K562 (cell line): ENCODE results near the gene NLRP6.

Experiments
- BCOR ChIP-seq: fragments of 450-650 bp; IDR thresholded peaks from 2 replicates; pipeline ENCODE4 v1.6.1; 2016
- DPF2 ChIP-seq: fragments of 450-650 bp; IDR thresholded peaks from 2 replicates; pipeline ENCODE4 v1.6.1; 2016
- NFIC ChIP-seq: fragments of 450-650 bp; IDR thresholded peaks from 2 replicates; pipeline ENCODE4 v1.6.1; 2017; ENCODE audit warnings: mild to moderate bottlenecking, inconsistent platforms
- NFXL1 ChIP-seq: fragments of 450-650 bp; formaldehyde crosslinking; IDR thresholded peaks from 2 replicates; pipeline ENCODE4 v1.4.0; 2021; ENCODE audit warnings: mild to moderate bottlenecking
- PRPF4 ChIP-seq: fragments of 200-400 bp; formaldehyde crosslinking; IDR thresholded peaks from one replicate; pipeline ENCODE4 v1.6.1; 2017; ENCODE audit warnings: low read length, low read depth, mild to moderate bottlenecking; ENCODE audit not compliant: insufficient read depth, poor library complexity, severe bottlenecking
- SMAD4 ChIP-seq: fragments of 250-450 bp; sonication (Bioruptor Pico); conservative IDR thresholded peaks from 2 replicates; pipeline ENCODE4 v1.8.0; 2021; ENCODE audit warnings: inconsistent platforms, mild to moderate bottlenecking, moderate library complexity
- ZNF232 ChIP-seq: sonication (generic); formaldehyde crosslinking; IDR thresholded peaks from 2 replicates; pipeline ENCODE4 v1.8.0; 2022; ENCODE audit warnings: mild to moderate bottlenecking, missing genetic modification reagents
- ZNF384 ChIP-seq: IDR thresholded peaks from 2 replicates; pipeline ENCODE4 v1.6.1; 2012; ENCODE audit warnings: low read depth, low read length, improper control_type of control experiment
- TF ChIP-seq, protein P1 (sequence below): IDR thresholded peaks from 2 replicates; pipeline ENCODE4 v1.6.1; 2016; ENCODE audit warnings: missing genetic modification characterization, missing compliant biosample characterization
- TF ChIP-seq, protein P2 (sequence below), 3 experiments: IDR thresholded peaks in 2 of 3; conservative IDR thresholded peaks in 1 of 3; 2 replicates each; pipeline ENCODE4 v1.5.1; 2011 to 2012; ENCODE audit warnings: low read length in 3 of 3, mild to moderate bottlenecking in 3 of 3, control low read depth in 2 of 3, improper control_type of control experiment in 1 of 3, inconsistent platforms in 1 of 3, low read depth in 1 of 3, mixed read lengths in 1 of 3, moderate library complexity in 1 of 3; ENCODE audit not compliant: insufficient read depth in 2 of 3
- TF ChIP-seq, protein P3 (sequence below): fragments of 250-450 bp; sonication (Bioruptor Pico); IDR thresholded peaks from 2 replicates; pipeline ENCODE4 v1.4.0; 2020; ENCODE audit warnings: mild to moderate bottlenecking, moderate library complexity, borderline replicate concordance

DNA sequence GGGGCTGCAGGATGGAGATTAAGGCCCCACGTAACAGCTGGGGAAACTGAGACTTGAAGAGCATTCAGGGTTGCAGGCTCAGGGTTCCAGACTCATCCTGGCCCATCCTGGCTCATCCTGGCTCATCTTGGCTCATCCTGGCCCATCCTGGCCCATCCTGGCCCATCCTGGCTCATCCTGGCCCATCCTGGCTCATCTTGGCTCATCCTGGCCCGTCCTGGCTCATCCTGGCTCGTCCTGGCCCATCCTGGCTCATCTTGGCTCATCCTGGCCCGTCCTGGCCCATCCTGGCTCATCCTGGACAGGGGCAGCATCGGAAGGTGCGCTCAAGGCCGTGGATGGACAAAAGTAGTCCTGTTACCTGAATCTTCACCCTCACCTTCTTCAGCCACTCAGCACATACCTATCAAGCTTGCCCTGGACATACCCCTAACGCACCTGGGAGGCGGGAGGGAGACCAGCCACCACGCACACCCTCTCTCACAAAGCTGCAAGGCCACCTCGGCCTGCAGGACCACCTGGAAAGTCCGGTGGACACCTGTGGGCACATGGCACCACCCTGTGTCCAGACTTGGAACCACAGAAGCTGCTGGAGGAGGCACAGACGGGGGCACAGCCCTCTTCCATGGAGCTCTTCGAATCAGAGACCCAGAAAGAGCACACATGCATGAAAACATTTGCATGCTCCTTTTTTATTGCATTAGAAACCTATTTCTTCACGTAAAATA is 20.3 kb upstream of the NLRP6 start:
- TF ChIP-seq DPF2 (no peak), ZNF384 (no peak), BCOR (no peak), NFXL1 (no peak), NFIC (no peak), ZNF232 (CRISPR knock-in tag) (no peak), SMAD4 (CRISPR knock-in tag) (no peak), PRPF4 (no peak)
- TF ChIP-seq, protein P1, sequence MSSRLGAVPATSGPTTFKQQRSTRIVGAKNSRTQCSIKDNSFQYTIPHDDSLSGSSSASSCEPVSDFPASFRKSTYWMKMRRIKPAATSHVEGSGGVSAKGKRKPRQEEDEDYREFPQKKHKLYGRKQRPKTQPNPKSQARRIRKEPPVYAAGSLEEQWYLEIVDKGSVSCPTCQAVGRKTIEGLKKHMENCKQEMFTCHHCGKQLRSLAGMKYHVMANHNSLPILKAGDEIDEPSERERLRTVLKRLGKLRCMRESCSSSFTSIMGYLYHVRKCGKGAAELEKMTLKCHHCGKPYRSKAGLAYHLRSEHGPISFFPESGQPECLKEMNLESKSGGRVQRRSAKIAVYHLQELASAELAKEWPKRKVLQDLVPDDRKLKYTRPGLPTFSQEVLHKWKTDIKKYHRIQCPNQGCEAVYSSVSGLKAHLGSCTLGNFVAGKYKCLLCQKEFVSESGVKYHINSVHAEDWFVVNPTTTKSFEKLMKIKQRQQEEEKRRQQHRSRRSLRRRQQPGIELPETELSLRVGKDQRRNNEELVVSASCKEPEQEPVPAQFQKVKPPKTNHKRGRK: no peak
- TF ChIP-seq, protein P2, sequence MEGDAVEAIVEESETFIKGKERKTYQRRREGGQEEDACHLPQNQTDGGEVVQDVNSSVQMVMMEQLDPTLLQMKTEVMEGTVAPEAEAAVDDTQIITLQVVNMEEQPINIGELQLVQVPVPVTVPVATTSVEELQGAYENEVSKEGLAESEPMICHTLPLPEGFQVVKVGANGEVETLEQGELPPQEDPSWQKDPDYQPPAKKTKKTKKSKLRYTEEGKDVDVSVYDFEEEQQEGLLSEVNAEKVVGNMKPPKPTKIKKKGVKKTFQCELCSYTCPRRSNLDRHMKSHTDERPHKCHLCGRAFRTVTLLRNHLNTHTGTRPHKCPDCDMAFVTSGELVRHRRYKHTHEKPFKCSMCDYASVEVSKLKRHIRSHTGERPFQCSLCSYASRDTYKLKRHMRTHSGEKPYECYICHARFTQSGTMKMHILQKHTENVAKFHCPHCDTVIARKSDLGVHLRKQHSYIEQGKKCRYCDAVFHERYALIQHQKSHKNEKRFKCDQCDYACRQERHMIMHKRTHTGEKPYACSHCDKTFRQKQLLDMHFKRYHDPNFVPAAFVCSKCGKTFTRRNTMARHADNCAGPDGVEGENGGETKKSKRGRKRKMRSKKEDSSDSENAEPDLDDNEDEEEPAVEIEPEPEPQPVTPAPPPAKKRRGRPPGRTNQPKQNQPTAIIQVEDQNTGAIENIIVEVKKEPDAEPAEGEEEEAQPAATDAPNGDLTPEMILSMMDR (IDR thresholded peaks at IDR 0.05 in 2 of 3, conservative IDR thresholded peaks at IDR 0.05 in 1 of 3; ENCODE audit: insufficient read depth in 2 of 3, low read depth in 1 of 3, low read length in 3 of 3): peak; percentile 34 to 56 (median 40); a peak in 5 of 6 replicates
- TF ChIP-seq, protein P3, sequence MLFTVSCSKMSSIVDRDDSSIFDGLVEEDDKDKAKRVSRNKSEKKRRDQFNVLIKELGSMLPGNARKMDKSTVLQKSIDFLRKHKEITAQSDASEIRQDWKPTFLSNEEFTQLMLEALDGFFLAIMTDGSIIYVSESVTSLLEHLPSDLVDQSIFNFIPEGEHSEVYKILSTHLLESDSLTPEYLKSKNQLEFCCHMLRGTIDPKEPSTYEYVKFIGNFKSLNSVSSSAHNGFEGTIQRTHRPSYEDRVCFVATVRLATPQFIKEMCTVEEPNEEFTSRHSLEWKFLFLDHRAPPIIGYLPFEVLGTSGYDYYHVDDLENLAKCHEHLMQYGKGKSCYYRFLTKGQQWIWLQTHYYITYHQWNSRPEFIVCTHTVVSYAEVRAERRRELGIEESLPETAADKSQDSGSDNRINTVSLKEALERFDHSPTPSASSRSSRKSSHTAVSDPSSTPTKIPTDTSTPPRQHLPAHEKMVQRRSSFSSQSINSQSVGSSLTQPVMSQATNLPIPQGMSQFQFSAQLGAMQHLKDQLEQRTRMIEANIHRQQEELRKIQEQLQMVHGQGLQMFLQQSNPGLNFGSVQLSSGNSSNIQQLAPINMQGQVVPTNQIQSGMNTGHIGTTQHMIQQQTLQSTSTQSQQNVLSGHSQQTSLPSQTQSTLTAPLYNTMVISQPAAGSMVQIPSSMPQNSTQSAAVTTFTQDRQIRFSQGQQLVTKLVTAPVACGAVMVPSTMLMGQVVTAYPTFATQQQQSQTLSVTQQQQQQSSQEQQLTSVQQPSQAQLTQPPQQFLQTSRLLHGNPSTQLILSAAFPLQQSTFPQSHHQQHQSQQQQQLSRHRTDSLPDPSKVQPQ (CRISPR knock-in tag): no peak
